H1 (cell line): ENCODE data around the gene MAML3.

Source experiments
- CTCF ChIP-seq, 3 experiments: IDR thresholded peaks; 1 replicate in 2 of 3; 2 replicates in 1 of 3; pipeline versions ENCODE4 v1.5.1 to v1.6.1; 2011; ENCODE audit warnings: low read length in 3 of 3, mild to moderate bottlenecking in 3 of 3, inconsistent platforms in 2 of 3, low read depth in 1 of 3, moderate library complexity in 1 of 3; ENCODE audit not compliant: insufficient read depth in 1 of 3; ENCODE audit errors: control extremely low read depth in 1 of 3
- EZH2 ChIP-seq: fragments of 200-600 bp; sonication (generic); IDR thresholded peaks from 2 replicates; pipeline ENCODE4 v1.7.1; 2012; ENCODE audit warnings: low read depth, mild to moderate bottlenecking, moderate library complexity, low read length, inconsistent platforms; ENCODE audit not compliant: severe bottlenecking
- HDAC2 ChIP-seq, 2 experiments: fragments of 300-600 bp in 1 of 2; sonication (generic) in 1 of 2; IDR thresholded peaks; 2 replicates each; pipeline ENCODE4 v1.6.1; 2011 to 2012; ENCODE audit warnings: low read depth in 2 of 2, low read length in 2 of 2, mild to moderate bottlenecking in 2 of 2, moderate library complexity in 2 of 2, borderline replicate concordance in 1 of 2, inconsistent platforms in 1 of 2
- POLR2A ChIP-seq, 2 experiments: IDR thresholded peaks; 1 replicate in 1 of 2; 2 replicates in 1 of 2; pipeline ENCODE4 v1.6.1; 2011; ENCODE audit warnings: low read depth in 2 of 2, low read length in 2 of 2, mild to moderate bottlenecking in 2 of 2; ENCODE audit errors: control extremely low read depth in 1 of 2
- RAD21 ChIP-seq, 2 experiments: IDR thresholded peaks in 1 of 2; conservative IDR thresholded peaks in 1 of 2; 2 replicates each; pipeline ENCODE4 v1.6.1; 2011; ENCODE audit warnings: low read depth in 2 of 2, low read length in 2 of 2, improper control_type of control experiment in 1 of 2, inconsistent platforms in 1 of 2, mild to moderate bottlenecking in 1 of 2, moderate library complexity in 1 of 2
- RFX5 ChIP-seq: IDR thresholded peaks from 2 replicates; pipeline ENCODE4 v1.6.1; 2011; ENCODE audit warnings: low read depth, low read length, improper control_type of control experiment, borderline replicate concordance
- RXRA ChIP-seq: IDR thresholded peaks from 2 replicates; pipeline ENCODE4 v1.6.1; 2011; ENCODE audit warnings: low read depth, mild to moderate bottlenecking, low read length, moderate library complexity; ENCODE audit not compliant: insufficient read depth

GRCh38 chr4:139834226-139834662 lies 319.7 kb downstream of the MAML3 start:
- TF ChIP-seq POLR2A (IDR thresholded peaks at IDR 0.05; ENCODE audit: control extremely low read depth in 1 of 2, low read depth in 2 of 2, low read length in 2 of 2) = no peak
- TF ChIP-seq EZH2 = no peak
- TF ChIP-seq RAD21 (IDR thresholded peaks at IDR 0.05 in 1 of 2, conservative IDR thresholded peaks at IDR 0.05 in 1 of 2; ENCODE audit: low read depth in 2 of 2, low read length in 2 of 2) = peak in 1 of 2 experiments; percentile 6; a peak in 1 of 4 replicates
- TF ChIP-seq CTCF (IDR thresholded peaks at IDR 0.05; ENCODE audit: control extremely low read depth in 1 of 3, insufficient read depth in 1 of 3, low read depth in 1 of 3, low read length in 3 of 3) = no peak
- no peak for TF ChIP-seq HDAC2 (IDR thresholded peaks at IDR 0.05; ENCODE audit: borderline replicate concordance in 1 of 2, low read depth in 2 of 2, low read length in 2 of 2)
- no peak for TF ChIP-seq RFX5
- no peak for TF ChIP-seq RXRA
